Adrenal gland (tissue), 5 donors: Measurements from ENCODE around the gene IGF2R.

Source experiments
- CTCF ChIP-seq, 6 experiments: fragments of 450-650 bp in 4 of 6; fragments of 200-600 bp in 2 of 6; sonication (generic) in 1 of 6; IDR thresholded peaks; 1 replicate in 5 of 6; 2 replicates in 1 of 6; pipeline versions ENCODE4 v1.5.1 to v1.8.0; 2016 to 2021; ENCODE audit warnings: antibody characterized with exemption in 6 of 6, mild to moderate bottlenecking in 2 of 6, moderate library complexity in 1 of 6
- POLR2A ChIP-seq, 2 donors: fragments of 450-650 bp; IDR thresholded peaks; one replicate each; pipeline ENCODE4 v1.6.1; 2017; ENCODE audit warnings: antibody characterized with exemption in 2 of 2, mild to moderate bottlenecking in 2 of 2, moderate library complexity in 1 of 2
- donor health status: DM: no; HTN: no; CAD: no.

DNA sequence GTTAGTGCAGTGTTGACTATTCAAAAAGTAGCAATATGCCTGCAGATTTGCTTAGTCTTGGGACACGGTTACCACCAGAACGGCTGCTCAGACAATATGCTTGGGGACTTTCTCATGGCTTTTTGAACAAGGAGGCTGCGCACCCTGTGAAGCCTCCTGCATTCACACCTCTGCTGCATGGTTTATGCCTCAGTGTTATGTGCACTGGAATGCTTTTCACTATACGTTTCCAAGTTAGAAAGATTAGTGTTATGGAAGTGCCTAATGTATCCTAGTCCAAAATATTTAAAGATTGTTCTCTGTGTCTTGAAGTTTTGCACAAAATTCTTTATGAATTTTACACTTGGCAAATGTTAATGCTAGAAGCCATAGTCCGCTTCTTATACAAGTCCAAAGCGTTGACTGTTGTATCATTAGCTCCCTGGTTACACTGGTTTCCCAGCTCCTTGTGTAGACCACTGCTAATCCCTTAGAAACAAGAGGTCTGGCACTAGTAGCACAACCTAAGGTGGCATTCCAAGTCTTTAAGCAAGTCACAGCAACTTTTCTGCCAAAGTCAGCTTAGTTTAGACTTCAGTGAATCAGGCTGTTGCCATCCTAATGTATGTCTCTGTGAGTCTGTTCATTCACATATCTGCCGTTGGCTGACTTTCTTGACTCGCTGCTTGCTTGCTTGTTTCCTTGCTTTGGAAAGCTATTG, 126.4 kb downstream of the IGF2R start:
- TF ChIP-seq POLR2A (IDR thresholded peaks at IDR 0.05), result no peak
- TF ChIP-seq CTCF (IDR thresholded peaks at IDR 0.05), result no peak
